EH (cell line): ENCODE data around the gene DIPK1B.
A peak's percentile ranks its signal among the peaks of the same experiment; 100 is the strongest.

ENCODE experiments used
- DNase-seq: peaks from one replicate; pipeline ENCODE4 v3.0.0-alpha.2; 2015; ENCODE audit warnings: low read depth

DIPK1B gene

GRCh38 chr9:136686794-136687711, 25.3 kb upstream of the DIPK1B start, which contains the start of gene AGPAT2:
AGPAT2 (minus strand) TSS chr9:136687457; CDS start chr9:136687357, 100 bp downstream.
- peak; percentile 62 for DNase-seq

DNA sequence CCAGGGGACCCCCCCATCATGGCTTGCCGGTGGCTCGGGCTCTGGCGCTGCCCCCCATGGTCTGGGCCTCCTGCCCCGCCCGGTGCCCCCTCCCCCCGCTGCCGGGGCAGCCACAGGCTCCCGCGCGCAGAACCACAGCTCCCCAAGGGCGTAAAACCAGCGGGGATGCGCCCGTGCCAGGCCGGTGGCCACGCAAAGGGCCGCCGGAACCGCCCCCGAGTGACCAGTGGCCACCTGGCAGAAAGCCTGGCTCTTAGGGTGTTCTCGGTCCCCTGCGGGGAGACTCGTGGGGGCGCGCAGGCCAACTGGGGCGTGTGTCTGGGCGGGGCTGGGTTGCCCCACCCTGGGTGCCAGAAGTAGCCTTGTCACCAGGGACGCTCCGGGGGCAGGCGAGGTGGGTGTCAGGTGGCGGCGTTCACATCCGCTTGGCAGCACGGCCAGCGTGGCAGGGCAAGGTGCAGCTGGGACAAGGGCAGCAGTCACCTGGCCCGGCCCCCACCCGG, 24.6 kb upstream of the DIPK1B start:
- no peak for DNase-seq

- DNase-seq = no peak
Measured at GRCh38 chr9:136688274-136689107, 23.9 kb upstream of the DIPK1B start.

DNA sequence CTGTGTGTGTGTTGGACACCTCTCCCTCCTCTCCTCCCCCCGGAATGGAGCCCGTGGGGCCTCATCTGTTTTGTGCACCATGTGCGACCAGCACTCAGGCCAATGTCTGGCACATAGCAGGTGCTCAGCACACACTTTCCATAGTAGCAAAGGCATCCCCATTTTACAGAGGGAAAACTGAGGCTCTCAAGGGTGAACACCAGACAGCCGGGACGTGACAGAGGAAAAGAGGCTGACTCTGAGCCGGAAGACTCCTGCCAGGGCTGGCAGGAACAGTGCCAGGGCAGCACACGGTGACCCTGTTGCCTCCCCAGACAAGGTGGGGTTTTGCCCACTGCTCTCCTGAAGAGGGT, 23.3 kb upstream of the DIPK1B start:
- no peak for DNase-seq

DNA sequence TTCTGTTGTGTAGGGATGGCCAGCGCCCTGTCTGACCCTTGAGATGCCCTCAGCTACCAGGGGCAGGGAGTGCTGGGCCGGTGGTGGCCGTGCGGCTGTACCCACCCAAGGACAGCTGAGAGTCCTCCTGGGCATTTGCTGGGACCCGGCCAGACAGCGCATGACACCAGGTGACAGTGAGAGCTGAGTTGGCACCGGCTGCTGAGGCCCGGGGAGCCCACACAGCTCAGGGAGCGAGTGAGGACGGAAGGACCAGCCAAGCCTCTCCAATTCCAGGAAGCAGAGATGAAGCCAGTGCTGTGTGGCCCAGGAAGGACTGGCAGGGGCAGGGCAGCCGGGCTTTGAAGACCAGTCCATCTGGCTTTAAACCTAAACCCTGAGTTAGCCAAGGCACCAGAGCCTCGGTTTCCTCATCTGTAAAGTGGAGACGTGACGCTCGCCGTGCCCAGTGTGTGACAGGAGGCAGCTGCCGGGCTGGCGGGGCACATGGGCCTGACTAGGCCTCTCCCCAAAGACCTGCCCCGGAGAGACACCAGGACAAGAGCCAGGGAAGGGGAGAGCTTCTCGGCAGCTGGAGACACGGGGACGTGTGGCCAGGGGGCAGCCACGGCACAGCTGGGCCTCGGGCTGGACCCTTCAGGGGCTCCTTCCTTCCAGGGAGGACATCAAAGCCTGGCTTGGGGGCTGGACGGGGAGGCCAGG, 22.1 kb upstream of the DIPK1B start:
- DNase-seq = no peak

- no peak for DNase-seq
Measured at GRCh38 chr9:136690806-136691261, 21.5 kb upstream of the DIPK1B start.

DNA sequence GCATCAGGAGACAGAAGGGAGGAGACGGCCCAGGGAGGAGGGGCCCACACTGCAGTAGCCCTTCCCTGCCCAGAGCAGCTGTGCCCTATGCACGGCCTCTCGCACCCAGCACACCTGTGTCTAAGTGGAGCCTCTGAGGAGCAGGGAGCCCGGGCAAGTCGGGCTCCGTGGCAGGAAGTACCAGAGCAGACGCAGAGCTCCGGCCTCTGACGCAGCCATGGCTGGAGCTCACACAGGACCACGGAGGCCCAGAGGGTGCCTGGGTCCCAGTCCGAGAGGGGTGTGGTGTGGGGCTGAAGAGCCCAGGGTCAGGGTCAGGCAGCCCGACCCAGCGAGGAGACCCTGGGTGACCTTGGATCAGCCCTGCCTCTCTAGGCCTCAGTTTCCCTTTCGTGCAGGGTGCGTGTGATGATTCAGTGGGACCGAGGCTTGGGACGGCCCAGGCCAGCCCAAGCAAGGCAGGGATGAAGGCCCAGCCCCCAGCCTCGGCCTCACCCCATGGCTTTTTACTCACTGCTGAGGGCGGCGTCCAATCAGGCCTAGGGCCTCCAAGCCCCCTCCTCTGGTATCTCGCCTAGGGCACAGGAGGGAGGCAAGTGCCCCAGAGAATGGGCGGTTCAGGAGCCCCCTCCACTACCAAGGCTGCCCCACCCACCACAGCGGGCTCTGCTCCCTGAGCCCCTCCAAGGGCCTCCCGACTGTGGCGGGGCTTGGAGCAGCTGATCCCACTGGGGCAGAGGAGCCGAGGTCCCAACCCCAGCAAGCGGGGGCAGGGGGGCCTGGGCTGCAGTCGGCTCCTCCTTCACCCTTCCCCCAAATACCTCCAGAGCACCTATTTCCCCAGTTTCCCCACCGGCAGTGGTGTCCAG, 20.8 kb upstream of the DIPK1B start:
- no peak for DNase-seq

- DNase-seq = no peak
Measured at GRCh38 chr9:136692185-136693134, 19.9 kb upstream of the DIPK1B start.

- no peak for DNase-seq
Measured at GRCh38 chr9:136693135-136693489, 19.3 kb upstream of the DIPK1B start.

DNA sequence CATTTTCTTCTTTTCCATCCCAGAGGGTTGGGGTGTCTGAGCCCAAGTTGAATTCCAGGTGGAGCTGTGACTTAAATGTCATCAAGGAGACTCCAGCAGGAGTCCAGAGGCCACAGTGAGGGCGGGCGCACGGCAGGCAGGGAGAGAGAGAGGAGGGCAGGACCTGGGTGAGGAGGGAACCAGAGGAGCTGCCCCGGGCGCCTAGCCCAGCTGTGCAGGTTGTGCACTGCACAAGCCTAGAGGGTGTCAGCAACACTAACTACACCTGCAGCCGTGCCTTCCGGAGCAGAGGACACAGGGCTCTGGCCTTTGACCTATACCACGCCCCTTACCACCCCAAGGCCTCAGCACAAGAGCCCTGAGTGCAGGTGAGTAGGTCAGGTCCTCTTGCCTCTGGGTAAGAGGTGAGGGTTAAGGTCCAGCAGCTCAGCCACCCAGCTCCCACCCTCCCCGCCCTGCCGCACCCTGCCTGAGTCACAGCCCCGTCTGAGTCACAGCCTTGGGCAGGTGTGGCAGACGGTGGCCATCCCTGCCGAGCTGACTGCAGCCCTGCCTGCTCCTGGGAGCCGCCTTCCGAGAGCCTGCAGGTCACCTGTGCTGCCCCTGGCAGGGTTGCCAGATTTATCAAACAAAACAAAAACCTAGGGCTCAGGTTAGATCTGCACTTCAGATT, 18.7 kb upstream of the DIPK1B start:
- DNase-seq = peak; percentile 29

- DNase-seq = peak; percentile 46
Measured at GRCh38 chr9:136694163-136694871, 18.1 kb upstream of the DIPK1B start.

GRCh38 chr9:136694872-136695247, 17.5 kb upstream of the DIPK1B start:
- no peak for DNase-seq

- no peak for DNase-seq
Measured at GRCh38 chr9:136695435-136695895, 16.9 kb upstream of the DIPK1B start.

- DNase-seq = no peak
Measured at GRCh38 chr9:136695955-136696354, 16.4 kb upstream of the DIPK1B start.

DNA sequence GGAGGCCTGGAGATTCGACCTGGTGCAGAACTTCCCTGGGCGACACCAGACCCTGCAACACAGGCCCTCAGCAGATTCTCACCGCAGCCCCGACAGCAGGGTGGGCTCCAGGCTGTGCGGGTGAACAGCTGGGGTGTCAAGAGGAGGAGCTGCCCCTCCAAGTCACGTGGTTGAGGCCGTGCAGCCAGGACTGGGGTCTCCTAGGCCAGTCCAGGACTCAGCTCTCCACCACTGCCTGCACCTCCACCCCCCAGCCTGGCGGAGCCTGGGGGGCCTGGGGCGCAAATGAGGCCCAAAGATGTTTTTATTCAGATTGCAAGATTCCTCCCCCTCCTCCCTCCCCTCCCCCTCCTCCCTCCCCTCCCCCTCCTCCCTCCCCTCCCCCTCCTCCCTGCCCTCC, 15.9 kb upstream of the DIPK1B start:
- DNase-seq = no peak

- no peak for DNase-seq
Measured at GRCh38 chr9:136697146-136697820, 15.1 kb upstream of the DIPK1B start.

DNA sequence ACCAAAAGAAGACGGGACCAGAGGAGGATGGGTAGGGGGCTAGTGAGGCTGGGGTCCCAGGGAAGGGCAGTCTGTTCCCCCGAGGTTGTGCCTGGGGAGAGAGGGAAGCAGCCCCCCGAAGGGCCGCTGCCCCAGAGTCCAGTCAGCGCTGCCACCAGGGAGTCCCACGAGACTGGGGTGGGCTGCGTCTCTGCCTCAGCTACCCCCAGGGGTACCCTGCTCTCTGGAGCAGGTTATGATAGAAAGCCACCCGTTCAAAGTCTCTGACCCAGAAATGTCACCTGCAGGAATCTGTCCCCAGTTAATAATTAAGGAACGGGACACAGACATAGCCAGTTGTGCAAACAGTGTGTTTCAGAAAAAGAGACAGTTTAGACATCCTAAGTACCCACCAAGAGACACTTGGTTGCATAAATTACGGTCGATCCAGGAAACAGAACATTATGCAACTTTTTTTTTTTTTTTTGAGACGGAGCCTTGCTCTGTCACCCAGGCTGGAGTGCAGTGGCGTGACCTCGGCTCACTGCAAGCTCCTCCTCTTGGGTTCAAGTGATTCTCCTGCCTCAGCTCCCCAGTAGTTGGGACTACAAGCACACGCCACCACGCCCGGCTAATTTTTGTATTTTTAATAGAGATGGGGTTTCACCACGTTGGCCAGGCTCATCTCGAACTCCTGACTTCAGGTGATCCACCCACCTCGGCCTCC, 14.4 kb upstream of the DIPK1B start:
- DNase-seq = no peak
